SKM-1 treated with dmso at 0.1 percent for 144 hours (cell line): Measurements from ENCODE around the gene IGFL2.
"Not testable (repeated sequence)": the region's sequence is repeated elsewhere in the genome, so short reads cannot be mapped to it uniquely, and the experiment has no call there.

Experiments
- DNase-seq: peaks from one replicate; lab custom pipeline; 2025; ENCODE audit not compliant: unreplicated experiment; lab: John Stamatoyannopoulos, UW

IGFL2 gene

GRCh38 chr19:46207858-46208257 is 59.8 kb downstream of the IGFL2 start:
- not testable (repeated sequence) for DNase-seq

DNA sequence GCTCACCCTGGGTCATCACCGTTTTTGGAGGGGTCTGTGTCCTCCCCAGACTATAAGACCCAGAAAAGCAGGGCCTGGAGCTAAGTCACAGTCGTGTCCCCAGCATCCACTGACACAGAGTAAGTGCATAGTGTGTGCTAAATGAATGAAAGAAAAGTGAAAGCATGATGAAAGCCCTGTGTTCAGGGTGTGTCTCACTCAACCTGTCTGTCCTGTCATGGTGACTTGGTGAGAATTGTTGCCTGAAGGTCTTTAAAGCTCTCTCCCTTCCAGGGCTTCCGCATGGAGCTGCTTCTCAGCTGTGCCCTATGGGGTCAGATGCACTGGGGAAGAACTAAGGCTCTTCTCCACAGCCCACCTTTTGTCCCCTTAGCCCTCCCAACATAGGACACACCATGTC is 61.0 kb downstream of the IGFL2 start:
- DNase-seq: no peak

- no peak for DNase-seq
These were observed 61.4 kb downstream of the IGFL2 start for GRCh38 chr19:46209472-46209871.

DNA sequence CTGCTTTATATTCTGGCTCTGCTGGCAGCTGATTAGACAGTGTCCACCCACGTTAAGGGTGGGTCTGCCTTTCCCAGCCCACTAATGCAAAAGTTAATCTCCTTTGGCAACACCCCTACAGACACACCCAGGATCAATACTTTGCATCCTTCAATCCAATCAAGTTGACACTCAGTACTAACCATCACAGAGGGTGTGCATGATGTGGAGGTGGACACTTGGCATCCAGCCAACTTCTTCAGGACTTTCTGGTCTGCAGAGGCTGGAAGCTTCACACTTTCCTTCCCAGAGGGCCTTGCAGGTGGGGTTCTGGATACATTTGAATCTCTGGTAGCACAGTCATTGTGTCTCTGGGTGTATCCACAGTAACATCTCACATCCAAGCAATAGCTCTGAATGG is 62.6 kb downstream of the IGFL2 start:
- no peak for DNase-seq
